DND-41 (cell line): ENCODE results near the gene MAD2L2.

Source experiments
- CTCF ChIP-seq: IDR thresholded peaks from 2 replicates; pipeline ENCODE4 v1.5.1; 2012; ENCODE audit warnings: borderline replicate concordance, low read length, moderate library complexity, mild to moderate bottlenecking; ENCODE audit not compliant: poor library complexity, severe bottlenecking; ENCODE audit errors: extremely low read depth
- EZH2 ChIP-seq: IDR thresholded peaks from 3 replicates; pipeline ENCODE4 v1.6.1; 2012; ENCODE audit warnings: borderline replicate concordance, low read depth, mild to moderate bottlenecking, moderate library complexity, low read length, inconsistent platforms; ENCODE audit not compliant: severe bottlenecking

GRCh38 chr1:11684070-11684469 is 3.1 kb upstream of the MAD2L2 start:
- no peak for TF ChIP-seq CTCF
- no peak for TF ChIP-seq EZH2
